ENCODE measurements around the gene KLC3. TPM values are rescaled to one million over a fixed set of nuclear protein-coding genes. Genes with fewer than 3 reads are reported as not detected.

Gene KLC3
- total RNA-seq, 1 experiment from 2014 or later: 4.8 TPM

GRCh38 chr19:45395821-45396617 is 55.5 kb downstream of the KLC3 start:
- Histone ChIP-seq H3K9me3 (ENCODE audit: control insufficient read depth, low read depth, low read length) (no peaks in the 10 kb centered on the region), H2BK15ac (ENCODE audit: low read depth, low read length) (no peak overlapping the region), H3K56ac (ENCODE audit: insufficient read length, low read depth, low read length) (no peak overlapping the region), H3K79me1 (ENCODE audit: insufficient read depth, low read depth, low read length, poor library complexity, severe bottlenecking) (no peaks in the 10 kb centered on the region), H3K4me1 (ENCODE audit: insufficient read depth, low read length) (no peaks in the 10 kb centered on the region), H3K14ac (ENCODE audit: insufficient read depth, low read length) (no peak overlapping the region), H3K4ac (ENCODE audit: low read depth, low read length) (no peak overlapping the region), H3K23me2 (ENCODE audit: insufficient read length, low read depth, low read length, poor library complexity, severe bottlenecking) (peaks cover 6% of the 10 kb centered on the region), H2BK5ac (ENCODE audit: insufficient read length, low read length) (no peak overlapping the region), H3K18ac (ENCODE audit: insufficient read length, low read depth, low read length) (no peak overlapping the region), H4K20me1 (ENCODE audit: control insufficient read depth, insufficient read depth, insufficient read length) (no peaks in the 10 kb centered on the region), H3K9ac (ENCODE audit: extremely low read depth, insufficient read length, low read length) (no peak overlapping the region), H2BK120ac (ENCODE audit: low read depth, low read length, poor library complexity, severe bottlenecking) (no peak overlapping the region), H2BK20ac (ENCODE audit: low read depth, low read length, poor library complexity, severe bottlenecking) (no peak overlapping the region), H4K5ac (ENCODE audit: insufficient read length, low read depth, low read length) (no peak overlapping the region), H3K27ac (ENCODE audit: insufficient read length, low read depth, low read length) (no peak overlapping the region), H2AFZ (ENCODE audit: low read length) (no peak overlapping the region), H3K27me3 (ENCODE audit: insufficient read depth, low read length) (no peaks in the 10 kb centered on the region; the same call in 1 of the 2 replicates), H2AK5ac (ENCODE audit: insufficient read length, low read length) (no peak overlapping the region), H4K91ac (ENCODE audit: insufficient read length, low read depth, low read length) (no peak overlapping the region), H3K4me2 (ENCODE audit: insufficient read depth, insufficient read length, low read length) (peak overlapping the region; percentile 58), H3K79me2 (ENCODE audit: insufficient read depth, low read length) (no peaks in the 10 kb centered on the region), H2BK12ac (ENCODE audit: insufficient read length, low read depth, low read length) (no peak overlapping the region), H3T11ph (ENCODE audit: low read length) (no peak overlapping the region), H4K8ac (replicated peaks; ENCODE audit: insufficient read length, low read depth, low read length) (no peak overlapping the region), H3K23ac (ENCODE audit: insufficient read length, low read depth, low read length) (no peak overlapping the region)
- peak overlapping the region in 1 of 3 experiments; percentile 90; a peak in 2 of 7 replicates for H3K27ac Mint-ChIP-seq
- DNase-seq: peak; percentile 86
- peaks cover 0 to 14% (median 0%) of the 10 kb centered on the region in 3 experiments; a peak in 3 of 7 replicates for H3K36me3 Mint-ChIP-seq (ENCODE audit: insufficient read depth in 1 of 3, low read depth in 3 of 3)
- H3K4me3 Mint-ChIP-seq: peak overlapping the region; percentile 19 to 77; a peak in 4 of 5 replicates
- no CpG with 5 or more reads among the region's 59 CpGs for WGBS (ENCODE audit: extremely low coverage, insufficient read length, low lambda C conversion rate)
- H3K9me3 Mint-ChIP-seq: no peaks in the 10 kb centered on the region
- peaks cover 10 to 20% of the 10 kb centered on the region in 2 experiments for H3K4me1 Mint-ChIP-seq
- TF ChIP-seq, protein P1, sequence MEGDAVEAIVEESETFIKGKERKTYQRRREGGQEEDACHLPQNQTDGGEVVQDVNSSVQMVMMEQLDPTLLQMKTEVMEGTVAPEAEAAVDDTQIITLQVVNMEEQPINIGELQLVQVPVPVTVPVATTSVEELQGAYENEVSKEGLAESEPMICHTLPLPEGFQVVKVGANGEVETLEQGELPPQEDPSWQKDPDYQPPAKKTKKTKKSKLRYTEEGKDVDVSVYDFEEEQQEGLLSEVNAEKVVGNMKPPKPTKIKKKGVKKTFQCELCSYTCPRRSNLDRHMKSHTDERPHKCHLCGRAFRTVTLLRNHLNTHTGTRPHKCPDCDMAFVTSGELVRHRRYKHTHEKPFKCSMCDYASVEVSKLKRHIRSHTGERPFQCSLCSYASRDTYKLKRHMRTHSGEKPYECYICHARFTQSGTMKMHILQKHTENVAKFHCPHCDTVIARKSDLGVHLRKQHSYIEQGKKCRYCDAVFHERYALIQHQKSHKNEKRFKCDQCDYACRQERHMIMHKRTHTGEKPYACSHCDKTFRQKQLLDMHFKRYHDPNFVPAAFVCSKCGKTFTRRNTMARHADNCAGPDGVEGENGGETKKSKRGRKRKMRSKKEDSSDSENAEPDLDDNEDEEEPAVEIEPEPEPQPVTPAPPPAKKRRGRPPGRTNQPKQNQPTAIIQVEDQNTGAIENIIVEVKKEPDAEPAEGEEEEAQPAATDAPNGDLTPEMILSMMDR (conservative IDR thresholded peaks at IDR 0.05): peak; percentile 55
- peaks cover 3% of the 10 kb centered on the region for H3K27me3 Mint-ChIP-seq (ENCODE audit: low read depth)

Data from H9 (cell line).